Stomach (tissue), 4 donors: Measurements from ENCODE around the gene RSRC2.

Source experiments
- EP300 ChIP-seq: sonication (generic); formaldehyde crosslinking; IDR thresholded peaks from one replicate; pipeline ENCODE4 v1.6.1; 2017; ENCODE audit warnings: antibody characterized with exemption
- POLR2A ChIP-seq, 4 donors: fragments of 450-650 bp; IDR thresholded peaks; one replicate each; pipeline ENCODE4 v1.6.1; 2016; ENCODE audit warnings: antibody characterized with exemption in 4 of 4, control low read depth in 2 of 4, mild to moderate bottlenecking in 1 of 4, moderate library complexity in 1 of 4
- POLR2AphosphoS5 ChIP-seq, 3 donors: sonication (generic); formaldehyde crosslinking; IDR thresholded peaks; one replicate each; pipeline ENCODE4 v1.6.1; 2016; ENCODE audit warnings: antibody characterized with exemption in 3 of 3

GRCh38 chr12:122474324-122474716, 52.4 kb downstream of the RSRC2 start:
- TF ChIP-seq EP300, result no peak
- TF ChIP-seq POLR2AphosphoS5 (IDR thresholded peaks at IDR 0.05), result no peak
- TF ChIP-seq POLR2A (IDR thresholded peaks at IDR 0.05), result no peak
